ENCODE data around the gene PIGK. TPM values are rescaled to one million over a fixed set of nuclear protein-coding genes. Genes with fewer than 3 reads are reported as not detected.
A peak's percentile ranks its signal among the peaks of the same experiment; 100 is the strongest.

The PIGK gene
- total RNA-seq, 1 experiment from 2014 or later: 22.9 TPM

DNA sequence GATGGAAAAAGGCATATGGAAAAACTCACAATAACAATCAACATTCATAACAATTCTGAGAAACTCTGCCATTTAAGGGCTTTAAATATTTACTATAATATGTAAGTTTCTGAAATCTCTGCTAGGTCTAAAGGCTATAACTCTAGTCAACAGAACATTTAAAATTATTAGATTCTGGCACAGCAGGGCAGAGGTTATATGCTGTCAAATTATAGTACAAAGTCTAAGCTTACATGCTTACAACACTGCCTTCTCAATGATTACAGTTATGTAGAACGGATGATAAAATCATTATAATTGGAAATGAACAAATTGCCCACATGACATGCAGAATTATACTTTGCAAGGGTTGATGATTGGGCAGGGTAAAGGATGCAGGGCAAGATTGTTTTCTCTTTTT lies 97.7 kb downstream of the PIGK start:
- TF ChIP-seq, protein P1, sequence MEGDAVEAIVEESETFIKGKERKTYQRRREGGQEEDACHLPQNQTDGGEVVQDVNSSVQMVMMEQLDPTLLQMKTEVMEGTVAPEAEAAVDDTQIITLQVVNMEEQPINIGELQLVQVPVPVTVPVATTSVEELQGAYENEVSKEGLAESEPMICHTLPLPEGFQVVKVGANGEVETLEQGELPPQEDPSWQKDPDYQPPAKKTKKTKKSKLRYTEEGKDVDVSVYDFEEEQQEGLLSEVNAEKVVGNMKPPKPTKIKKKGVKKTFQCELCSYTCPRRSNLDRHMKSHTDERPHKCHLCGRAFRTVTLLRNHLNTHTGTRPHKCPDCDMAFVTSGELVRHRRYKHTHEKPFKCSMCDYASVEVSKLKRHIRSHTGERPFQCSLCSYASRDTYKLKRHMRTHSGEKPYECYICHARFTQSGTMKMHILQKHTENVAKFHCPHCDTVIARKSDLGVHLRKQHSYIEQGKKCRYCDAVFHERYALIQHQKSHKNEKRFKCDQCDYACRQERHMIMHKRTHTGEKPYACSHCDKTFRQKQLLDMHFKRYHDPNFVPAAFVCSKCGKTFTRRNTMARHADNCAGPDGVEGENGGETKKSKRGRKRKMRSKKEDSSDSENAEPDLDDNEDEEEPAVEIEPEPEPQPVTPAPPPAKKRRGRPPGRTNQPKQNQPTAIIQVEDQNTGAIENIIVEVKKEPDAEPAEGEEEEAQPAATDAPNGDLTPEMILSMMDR (IDR thresholded peaks at IDR 0.05; ENCODE audit: unreplicated experiment): no peak
- no TSS peak for BruUV-seq (replicated peaks)
- Mint-ChIP-seq H3K4me1 (ENCODE audit: insufficient read depth, unreplicated experiment) (peaks cover 8% of the 10 kb centered on the region), H3K9me3 (ENCODE audit: unreplicated experiment) (no peaks in the 10 kb centered on the region), H3K36me3 (ENCODE audit: insufficient read depth, unreplicated experiment) (peaks cover 8% of the 10 kb centered on the region), H3K27ac (ENCODE audit: low read depth, unreplicated experiment) (no peak overlapping the region), H3K4me3 (ENCODE audit: unreplicated experiment) (no peak overlapping the region), H3K27me3 (ENCODE audit: insufficient read depth, unreplicated experiment) (no peaks in the 10 kb centered on the region)
- intact Hi-C loops (cut with micrococcal nuclease): loop anchor here (10.0 kb wide), 1 partner anchor 87 kb away; no protein-coding TSS in a partner anchor
- DNase-seq (ENCODE audit: unreplicated experiment): no peak
- POLR2A ChIA-PET: interaction anchor here (1.0 kb wide), 1 partner anchor 22 kb away, joined by 3 read pairs; no protein-coding TSS in a partner anchor
- CTCF ChIA-PET: interaction anchor here (0.7 to 3.8 kb wide), 7 partner anchors 38 to 1213 kb away, joined by 3 to 17 read pairs (median 5); no protein-coding TSS in a partner anchor

DNA sequence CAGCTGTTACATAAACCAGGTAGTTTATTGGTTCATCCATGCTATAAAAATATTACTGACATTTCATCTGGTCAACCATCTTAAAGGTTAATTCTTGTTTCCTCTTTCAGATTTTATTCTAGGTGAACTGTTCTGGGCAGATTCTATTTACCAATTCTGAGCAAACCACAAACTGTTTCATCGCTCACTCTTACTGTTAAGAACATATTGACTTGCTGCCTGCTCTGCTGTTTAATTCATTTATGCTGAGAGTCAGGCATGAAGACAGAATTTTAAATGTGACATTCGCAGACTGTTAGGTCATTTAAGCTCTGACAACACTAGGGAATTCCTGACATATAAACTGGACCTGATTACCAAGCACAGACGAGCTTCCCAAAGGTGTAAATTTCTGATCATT lies 98.3 kb downstream of the PIGK start:
- intact Hi-C loops (cut with micrococcal nuclease): loop anchor here (10.0 kb wide), 1 partner anchor 86 kb away; no protein-coding TSS in a partner anchor
- H3K9me3 Mint-ChIP-seq (ENCODE audit: unreplicated experiment): no peaks in the 10 kb centered on the region
- TF ChIP-seq, protein P1 (IDR thresholded peaks at IDR 0.05; ENCODE audit: unreplicated experiment): no peak
- no peak overlapping the region for H3K4me3 Mint-ChIP-seq (ENCODE audit: unreplicated experiment)
- ChIA-PET POLR2A (interaction anchor here (1.0 kb wide), 1 partner anchor 21 kb away, joined by 3 read pairs; no protein-coding TSS in a partner anchor), CTCF (interaction anchor here (1.2 to 3.8 kb wide), 4 partner anchors 53 to 969 kb away, joined by 3 to 17 read pairs (median 8); no protein-coding TSS in a partner anchor)
- peaks cover 8% of the 10 kb centered on the region for H3K36me3 Mint-ChIP-seq (ENCODE audit: insufficient read depth, unreplicated experiment)
- DNase-seq (ENCODE audit: unreplicated experiment): no peak
- H3K4me1 Mint-ChIP-seq (ENCODE audit: insufficient read depth, unreplicated experiment): peaks cover 2% of the 10 kb centered on the region
- H3K27me3 Mint-ChIP-seq (ENCODE audit: insufficient read depth, unreplicated experiment): no peaks in the 10 kb centered on the region
- BruUV-seq (replicated peaks): no TSS peak
- H3K27ac Mint-ChIP-seq (ENCODE audit: low read depth, unreplicated experiment): no peak overlapping the region

DNA sequence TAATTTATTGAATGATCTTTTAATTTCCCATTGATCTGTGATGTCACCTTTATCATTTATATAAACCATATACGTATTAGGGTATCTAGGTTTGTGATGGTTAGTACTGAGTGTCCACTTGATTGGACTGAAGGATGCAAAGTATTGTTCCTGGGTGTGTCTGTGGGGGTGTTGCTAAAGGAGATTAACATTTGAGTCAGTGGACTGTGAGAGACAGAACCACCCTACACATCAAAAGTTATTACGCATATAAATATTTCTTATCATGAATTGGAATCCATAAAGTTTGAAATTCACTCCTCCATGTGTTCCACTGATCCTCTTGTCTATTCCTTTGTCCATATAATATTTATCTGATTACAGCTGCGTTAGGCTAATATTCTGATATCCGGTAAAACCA lies 100.5 kb downstream of the PIGK start:
- no peak overlapping the region for H3K4me3 Mint-ChIP-seq (ENCODE audit: unreplicated experiment)
- intact Hi-C loops (cut with micrococcal nuclease): no loop called here
- CTCF ChIA-PET: interaction anchor here (1.1 to 1.6 kb wide), 2 partner anchors 964 to 1210 kb away, joined by 4 to 5 read pairs; no protein-coding TSS in a partner anchor
- no peaks in the 10 kb centered on the region for H3K27me3 Mint-ChIP-seq (ENCODE audit: insufficient read depth, unreplicated experiment)
- DNase-seq (ENCODE audit: unreplicated experiment): no peak
- no TSS peak for BruUV-seq (replicated peaks)
- H3K4me1 Mint-ChIP-seq (ENCODE audit: insufficient read depth, unreplicated experiment): no peaks in the 10 kb centered on the region
- H3K36me3 Mint-ChIP-seq (ENCODE audit: insufficient read depth, unreplicated experiment): peaks cover 8% of the 10 kb centered on the region
- POLR2A ChIA-PET: no interaction called here
- H3K27ac Mint-ChIP-seq (ENCODE audit: low read depth, unreplicated experiment): no peak overlapping the region
- H3K9me3 Mint-ChIP-seq (ENCODE audit: unreplicated experiment): no peaks in the 10 kb centered on the region
- TF ChIP-seq, protein P1 (IDR thresholded peaks at IDR 0.05; ENCODE audit: unreplicated experiment): no peak

DNA sequence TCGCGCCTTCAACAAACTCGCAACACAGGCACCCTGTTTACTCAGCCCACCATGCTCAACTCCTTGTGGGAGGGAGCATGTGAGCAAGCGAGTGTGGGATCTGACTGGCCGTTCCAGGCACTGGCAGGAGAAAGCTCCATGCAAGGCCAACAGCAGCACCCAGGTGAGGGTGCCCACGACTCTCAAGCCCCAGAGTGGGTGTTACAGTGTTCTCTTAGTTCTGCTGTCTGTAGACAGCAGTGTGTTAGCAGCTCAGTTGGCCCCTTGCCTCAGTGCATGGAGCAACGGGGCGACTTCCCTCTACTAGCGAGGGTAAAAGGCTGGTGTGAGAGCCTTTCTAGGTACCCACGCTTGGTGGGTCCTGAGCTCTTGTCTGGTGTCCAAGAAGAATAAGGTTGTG lies 114.6 kb downstream of the PIGK start:
- no peak overlapping the region for H3K4me3 Mint-ChIP-seq (ENCODE audit: unreplicated experiment)
- no peak for DNase-seq (ENCODE audit: unreplicated experiment)
- H3K36me3 Mint-ChIP-seq (ENCODE audit: insufficient read depth, unreplicated experiment): no peaks in the 10 kb centered on the region
- no TSS peak for BruUV-seq (replicated peaks)
- intact Hi-C loops (cut with micrococcal nuclease): no loop called here
- ChIA-PET CTCF (interaction anchor here (1.1 kb wide), 1 partner anchor 15 kb away, joined by 3 read pairs; no protein-coding TSS in a partner anchor), POLR2A (interaction anchor here (1.2 kb wide), 1 partner anchor 96 kb away, joined by 3 read pairs; no protein-coding TSS in a partner anchor)
- H3K27ac Mint-ChIP-seq (ENCODE audit: low read depth, unreplicated experiment): peak overlapping the region; percentile 37
- TF ChIP-seq, protein P1 (IDR thresholded peaks at IDR 0.05; ENCODE audit: unreplicated experiment): no peak
- peaks cover 11% of the 10 kb centered on the region for H3K4me1 Mint-ChIP-seq (ENCODE audit: insufficient read depth, unreplicated experiment)
- no peaks in the 10 kb centered on the region for H3K27me3 Mint-ChIP-seq (ENCODE audit: insufficient read depth, unreplicated experiment)
- no peaks in the 10 kb centered on the region for H3K9me3 Mint-ChIP-seq (ENCODE audit: unreplicated experiment)

Measured in MCF 10A (cell line).